B cell (primary cell): ENCODE results near the gene VPS13A. TPM values are rescaled to one million over a fixed set of nuclear protein-coding genes. Genes with fewer than 3 reads are reported as not detected.

Source experiments
- ATAC-seq: fragments of 200-7000 bp; cut with Tn5 transposase; one replicate; pipeline ENCODE4 v1.10.0; 2021; ENCODE audit warnings: low read depth, mild to moderate bottlenecking, moderate number of reproducible peaks, moderate library complexity
- CTCF ChIA-PET: fragments of 350-600 bp; sonication (Branson Sonifier 250); formaldehyde crosslinking; loops from one replicate; lab custom pipeline; 2021; ENCODE audit warnings: antibody characterized with exemption, inconsistent platforms; lab: Charles Lee
- POLR2A ChIA-PET: fragments of 350-600 bp; sonication (Branson Sonifier 250); formaldehyde crosslinking; loops from one replicate; lab custom pipeline; 2021; ENCODE audit warnings: antibody characterized with exemption; lab: Charles Lee
- DNase-seq: peaks from one replicate; pipeline ENCODE4 v3.0.0; 2013
- H2AFZ ChIP-seq: 2 replicates; pipeline ENCODE4 v1.6.1; 2012; ENCODE audit warnings: mild to moderate bottlenecking, low read depth, low read length; ENCODE audit not compliant: insufficient read depth, poor library complexity, severe bottlenecking
- H3K27ac ChIP-seq, 2 donors: 1 replicate in 1 of 2; 2 replicates in 1 of 2; pipeline ENCODE4 v1.5.1; 2012 to 2013; ENCODE audit warnings: low read length in 2 of 2, mild to moderate bottlenecking in 2 of 2, moderate library complexity in 1 of 2
- H3K27me3 ChIP-seq, 4 experiments: fragments of 200-600 bp in 1 of 4; sonication (generic) in 1 of 4; replicated peaks in 1 of 4; 1 replicate in 2 of 4; 2 replicates in 2 of 4; pipeline versions ENCODE4 v1.6.1 to v1.7.0; 2013 to 2016; ENCODE audit warnings: low read length in 3 of 4, mild to moderate bottlenecking in 2 of 4, mixed read lengths in 1 of 4, moderate library complexity in 1 of 4; ENCODE audit not compliant: insufficient read depth in 4 of 4, control insufficient read depth in 3 of 4; ENCODE audit errors: control extremely low read depth in 1 of 4
- H3K36me3 ChIP-seq, 2 experiments: replicated peaks in 1 of 2; 1 replicate in 1 of 2; 2 replicates in 1 of 2; pipeline versions ENCODE4 v1.6.1 to v1.7.1; 2013; ENCODE audit warnings: low read length in 1 of 2; ENCODE audit not compliant: insufficient read depth in 2 of 2, control insufficient read depth in 1 of 2; ENCODE audit errors: control extremely low read depth in 1 of 2, extremely low read depth in 1 of 2
- H3K4me1 ChIP-seq, 2 donors: fragments of 200-600 bp in 1 of 2; sonication (generic) in 1 of 2; 1 replicate in 1 of 2; 2 replicates in 1 of 2; pipeline versions ENCODE4 v1.5.1 to v1.6.1; 2013 to 2017; ENCODE audit warnings: low read length in 2 of 2; ENCODE audit not compliant: control insufficient read depth in 2 of 2, insufficient read depth in 2 of 2
- H3K4me2 ChIP-seq: replicated peaks from 2 replicates; pipeline ENCODE3; 2012; ENCODE audit warnings: mild to moderate bottlenecking, low read depth, low read length; ENCODE audit not compliant: poor library complexity, severe bottlenecking
- H3K4me3 ChIP-seq, 5 experiments: fragments of 200-600 bp in 1 of 5; sonication (generic) in 1 of 5; 1 replicate in 3 of 5; 2 replicates in 2 of 5; pipeline versions ENCODE4 v1.5.1 to v1.7.0; 2011 to 2016; ENCODE audit warnings: low read length in 4 of 5, mild to moderate bottlenecking in 4 of 5, low read depth in 2 of 5, control low read depth in 1 of 5, moderate library complexity in 1 of 5; ENCODE audit not compliant: insufficient read depth in 1 of 5; ENCODE audit errors: control extremely low read depth in 1 of 5, extremely low read depth in 1 of 5
- H3K79me2 ChIP-seq: fragments of 200-600 bp; sonication (generic); one replicate; pipeline ENCODE4 v1.6.0; 2016; ENCODE audit warnings: low read length; ENCODE audit not compliant: control insufficient read depth, insufficient read depth
- H3K9ac ChIP-seq: fragments of 200-600 bp; sonication (generic); 2 replicates; pipeline ENCODE4 v1.6.1; 2017; ENCODE audit warnings: mild to moderate bottlenecking, low read length, moderate library complexity
- H3K9me3 ChIP-seq, 3 donors: one replicate each; pipeline versions ENCODE4 v1.6.1 to v1.7.1; 2013; ENCODE audit warnings: low read length in 2 of 3; ENCODE audit not compliant: control insufficient read depth in 2 of 3, insufficient read depth in 1 of 3; ENCODE audit errors: control extremely low read depth in 1 of 3
- H4K20me1 ChIP-seq: 2 replicates; pipeline ENCODE4 v1.6.0; 2012; ENCODE audit warnings: mild to moderate bottlenecking, low read length; ENCODE audit not compliant: insufficient read depth, control insufficient read depth, poor library complexity, severe bottlenecking
- H3K27ac Mint-ChIP-seq: one replicate; pipeline ENCODE4 v1.8.0; 2021; ENCODE audit warnings: mixed read lengths
- H3K27me3 Mint-ChIP-seq: one replicate; pipeline ENCODE4 v1.8.0; 2021; ENCODE audit warnings: mixed read lengths
- H3K4me1 Mint-ChIP-seq: one replicate; pipeline ENCODE4 v1.8.0; 2021; ENCODE audit warnings: mixed read lengths
- H3K4me3 Mint-ChIP-seq: one replicate; pipeline ENCODE4 v1.8.0; 2021; ENCODE audit warnings: mixed read lengths
- H3K9me3 Mint-ChIP-seq: one replicate; pipeline ENCODE4 v1.8.0; 2022; ENCODE audit warnings: mixed read lengths; ENCODE audit not compliant: insufficient read depth
- CTCF ChIP-seq: fragments of 200-600 bp; IDR thresholded peaks from one replicate; pipeline ENCODE4 v1.8.0; 2022; ENCODE audit warnings: antibody characterized with exemption, mild to moderate bottlenecking
- EZH2 ChIP-seq: IDR thresholded peaks from 2 replicates; pipeline ENCODE4 v1.6.1; 2012; ENCODE audit warnings: borderline replicate concordance, low read depth, mild to moderate bottlenecking, moderate library complexity, low read length; ENCODE audit not compliant: insufficient read depth, poor library complexity, severe bottlenecking
- WGBS: methylation state at CpG from one replicate; pipeline ENCODE4 v1.1.5; 2013; ENCODE audit warnings: missing lambda C conversion rate; ENCODE audit not compliant: insufficient coverage; 5-methylcytosine and 5-hydroxymethylcytosine counted together
- intact Hi-C: fragments of 100-400 bp; cut with micrococcal nuclease; formaldehyde crosslinking; loops from one replicate; pipeline ENCODE4 v1.10.0; 2022
- polyA plus RNA-seq: library from polyadenylated mRNA; depleted of rRNA; stranded (reverse); fragments of >200 nt; gene quantifications from 2 replicates; pipeline ENCODE4 v1.2.3, GENCODE V29; 2012
- total RNA-seq, 2 donors: library from RNA; stranded (reverse); fragments of 120-200 nt in 1 of 2; gene quantifications; 1 replicate in 1 of 2; 2 replicates in 1 of 2; pipeline versions ENCODE4 v1.2.3 to v1.2.4, GENCODE V29; 2013 to 2022

VPS13A gene
- total and polyA plus RNA-seq, 2 donors (not counting 1 experiment from before 2014, with no cell fraction given): 6.5 to 57.8 TPM

- no peaks in the 10 kb centered on the region for H3K27me3 Mint-ChIP-seq
- no peak overlapping the region for H3K9ac ChIP-seq
Observed at GRCh38 chr9:77420641-77421040, 243.3 kb downstream of the VPS13A start.

More at GRCh38 chr9:77420641-77421040, 243.3 kb downstream of the VPS13A start:
- intact Hi-C loops: no loop called here
- Histone ChIP-seq H3K4me2 (no peak overlapping the region), H3K79me2 (no peaks in the 10 kb centered on the region), H3K9me3 (no peaks in the 10 kb centered on the region), H3K36me3 (no peaks in the 10 kb centered on the region), H3K27ac (no peak overlapping the region), H3K4me3 (no peak overlapping the region), H4K20me1 (no peaks in the 10 kb centered on the region), H2AFZ (no peak overlapping the region), H3K27me3 (no peaks in the 10 kb centered on the region), H3K4me1 (no peaks in the 10 kb centered on the region)
- POLR2A ChIA-PET: no interaction called here
- ATAC-seq (no peak), DNase-seq (no peak)
- Mint-ChIP-seq H3K9me3 (peaks cover 3% of the 10 kb centered on the region), H3K4me1 (no peaks in the 10 kb centered on the region), H3K4me3 (no peak overlapping the region), H3K27ac (no peak overlapping the region)
- TF ChIP-seq CTCF: no peak
- no peak for TF ChIP-seq EZH2
- no CpG with 5 or more reads among the region's 2 CpGs for WGBS
- CTCF ChIA-PET: no interaction called here
